ENCODE data around the gene NTNG2. TPM values are rescaled to one million over a fixed set of nuclear protein-coding genes. Genes with fewer than 3 reads are reported as not detected.

Gene NTNG2
- total and polyA plus RNA-seq, 2 donors (not counting 3 experiments of a cell fraction or from before 2014, with no cell fraction given): 0.08 to 0.88 TPM

- Histone ChIP-seq H3K9me1 (replicated peaks; ENCODE audit: control insufficient read depth, extremely low read depth, insufficient read depth, low read length) (no peaks in the 10 kb centered on the region), H3K36me3 (ENCODE audit: control insufficient read depth in 2 of 2, extremely low read depth in 1 of 2, insufficient read depth in 2 of 2, low read length in 2 of 2) (peaks cover 22% of the 10 kb centered on the region in 2 experiments), H3K9me3 (replicated peaks; ENCODE audit: control insufficient read depth, insufficient read depth, low read length) (no peaks in the 10 kb centered on the region), H3K4me2 (ENCODE audit: insufficient read depth, low read length) (no peak overlapping the region), H3K27ac (ENCODE audit: insufficient read depth, low read depth, low read length) (no peak overlapping the region), H4K20me1 (replicated peaks; ENCODE audit: control insufficient read depth, extremely low read depth, insufficient read depth, low read length) (no peaks in the 10 kb centered on the region), H3K9ac (replicated peaks; ENCODE audit: extremely low read depth, insufficient read depth, low read length) (no peak overlapping the region), H2AFZ (ENCODE audit: low read depth, low read length) (no peak overlapping the region), H3K79me2 (ENCODE audit: control insufficient read depth, insufficient read depth, low read length) (no peaks in the 10 kb centered on the region), H3K27me3 (ENCODE audit: control insufficient read depth in 2 of 2, insufficient read depth in 2 of 2, low read length in 2 of 2) (no peaks in the 10 kb centered on the region), H3K4me1 (ENCODE audit: control insufficient read depth, extremely low read depth, insufficient read depth, low read length) (no peaks in the 10 kb centered on the region), H3K4me3 (replicated peaks in 1 of 3; ENCODE audit: insufficient read depth in 1 of 3, low read depth in 1 of 3, low read length in 3 of 3) (no peak overlapping the region)
- intact Hi-C loops (cut with micrococcal nuclease): no loop called here
- POLR2A ChIA-PET: no interaction called here
- dilution Hi-C loops (cut with MboI; ENCODE audit: extremely low pct_ligation_motif_present, low sequenced_read_pairs): no loop called here
- TF ChIP-seq, protein P1, sequence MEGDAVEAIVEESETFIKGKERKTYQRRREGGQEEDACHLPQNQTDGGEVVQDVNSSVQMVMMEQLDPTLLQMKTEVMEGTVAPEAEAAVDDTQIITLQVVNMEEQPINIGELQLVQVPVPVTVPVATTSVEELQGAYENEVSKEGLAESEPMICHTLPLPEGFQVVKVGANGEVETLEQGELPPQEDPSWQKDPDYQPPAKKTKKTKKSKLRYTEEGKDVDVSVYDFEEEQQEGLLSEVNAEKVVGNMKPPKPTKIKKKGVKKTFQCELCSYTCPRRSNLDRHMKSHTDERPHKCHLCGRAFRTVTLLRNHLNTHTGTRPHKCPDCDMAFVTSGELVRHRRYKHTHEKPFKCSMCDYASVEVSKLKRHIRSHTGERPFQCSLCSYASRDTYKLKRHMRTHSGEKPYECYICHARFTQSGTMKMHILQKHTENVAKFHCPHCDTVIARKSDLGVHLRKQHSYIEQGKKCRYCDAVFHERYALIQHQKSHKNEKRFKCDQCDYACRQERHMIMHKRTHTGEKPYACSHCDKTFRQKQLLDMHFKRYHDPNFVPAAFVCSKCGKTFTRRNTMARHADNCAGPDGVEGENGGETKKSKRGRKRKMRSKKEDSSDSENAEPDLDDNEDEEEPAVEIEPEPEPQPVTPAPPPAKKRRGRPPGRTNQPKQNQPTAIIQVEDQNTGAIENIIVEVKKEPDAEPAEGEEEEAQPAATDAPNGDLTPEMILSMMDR (IDR thresholded peaks at IDR 0.05; ENCODE audit: extremely low read depth in 1 of 2, insufficient read depth in 1 of 2, low read depth in 1 of 2, low read length in 2 of 2): no peak
- TF ChIP-seq GATA2 (IDR thresholded peaks at IDR 0.05; ENCODE audit: insufficient read depth, insufficient read length, low read depth, low read length) (no peak), MAX (IDR thresholded peaks at IDR 0.05; ENCODE audit: insufficient read depth, insufficient read length) (no peak), JUN (IDR thresholded peaks at IDR 0.05; ENCODE audit: borderline replicate concordance, insufficient read depth, insufficient read length, low read depth) (no peak)
- FAIRE-seq (no peak), DNase-seq (ENCODE audit: low read depth, low spot score) (no peak)
- CTCF ChIA-PET: interaction anchor here (1.3 kb wide), 1 partner anchor 9 kb away, joined by 3 read pairs; no protein-coding TSS in a partner anchor
- no TSS peak for BruUV-seq (replicated peaks)
These were observed 125.5 kb downstream of the NTNG2 start for GRCh38 chr9:132287256-132287760.

DNA sequence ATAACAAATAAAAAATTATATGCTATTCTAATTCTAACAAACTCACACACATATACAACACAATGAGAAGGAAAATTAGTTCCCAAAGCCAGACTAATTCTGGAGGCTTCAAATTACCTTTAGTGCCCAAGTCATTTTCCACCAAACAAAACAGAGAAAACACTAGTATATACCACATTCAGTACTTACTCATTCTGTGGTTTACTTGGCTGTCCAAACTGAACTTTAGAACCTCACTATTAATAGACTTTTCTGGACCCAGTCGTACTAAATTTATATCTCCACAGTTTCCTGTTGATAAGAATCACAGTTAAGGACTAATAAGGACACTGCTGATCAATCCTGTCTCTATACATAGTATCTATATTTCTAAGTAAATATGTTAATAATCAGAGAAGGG is 126.5 kb downstream of the NTNG2 start:
- ChIA-PET CTCF (no interaction called here), POLR2A (no interaction called here)
- Histone ChIP-seq H3K4me3 (replicated peaks in 1 of 3; ENCODE audit: insufficient read depth in 1 of 3, low read depth in 1 of 3, low read length in 3 of 3) (no peak overlapping the region), H3K9ac (replicated peaks; ENCODE audit: extremely low read depth, insufficient read depth, low read length) (no peak overlapping the region), H3K9me3 (replicated peaks; ENCODE audit: control insufficient read depth, insufficient read depth, low read length) (no peaks in the 10 kb centered on the region), H3K36me3 (ENCODE audit: control insufficient read depth in 2 of 2, extremely low read depth in 1 of 2, insufficient read depth in 2 of 2, low read length in 2 of 2) (peaks cover 15 to 17% of the 10 kb centered on the region in 2 experiments), H4K20me1 (replicated peaks; ENCODE audit: control insufficient read depth, extremely low read depth, insufficient read depth, low read length) (no peaks in the 10 kb centered on the region), H3K9me1 (replicated peaks; ENCODE audit: control insufficient read depth, extremely low read depth, insufficient read depth, low read length) (no peaks in the 10 kb centered on the region), H3K27ac (ENCODE audit: insufficient read depth, low read depth, low read length) (no peak overlapping the region), H3K4me2 (ENCODE audit: insufficient read depth, low read length) (no peak overlapping the region), H3K79me2 (ENCODE audit: control insufficient read depth, insufficient read depth, low read length) (no peaks in the 10 kb centered on the region), H3K4me1 (ENCODE audit: control insufficient read depth, extremely low read depth, insufficient read depth, low read length) (no peaks in the 10 kb centered on the region), H3K27me3 (ENCODE audit: control insufficient read depth in 2 of 2, insufficient read depth in 2 of 2, low read length in 2 of 2) (no peaks in the 10 kb centered on the region), H2AFZ (ENCODE audit: low read depth, low read length) (no peak overlapping the region)
- FAIRE-seq (no peak), DNase-seq (ENCODE audit: low read depth, low spot score) (no peak)
- intact Hi-C loops (cut with micrococcal nuclease): no loop called here
- BruUV-seq (replicated peaks): no TSS peak
- TF ChIP-seq JUN (IDR thresholded peaks at IDR 0.05; ENCODE audit: borderline replicate concordance, insufficient read depth, insufficient read length, low read depth): no peak
- no peak for TF ChIP-seq MYC (IDR thresholded peaks at IDR 0.05; ENCODE audit: low read depth, low read length)
- TF ChIP-seq MAX (IDR thresholded peaks at IDR 0.05; ENCODE audit: insufficient read depth, insufficient read length): no peak
- no peak for TF ChIP-seq GATA2 (IDR thresholded peaks at IDR 0.05; ENCODE audit: insufficient read depth, insufficient read length, low read depth, low read length)
- no peak for TF ChIP-seq POLR2AphosphoS5 (IDR thresholded peaks at IDR 0.05; ENCODE audit: insufficient read depth, low read depth, low read length)
- no peak for TF ChIP-seq FOS (IDR thresholded peaks at IDR 0.05; ENCODE audit: borderline replicate concordance, insufficient read depth, low read length)
- TF ChIP-seq EZH2 (IDR thresholded peaks at IDR 0.05; ENCODE audit: borderline replicate concordance, low read depth, low read length, severe bottlenecking): no peak
- TF ChIP-seq, protein P1 (IDR thresholded peaks at IDR 0.05; ENCODE audit: extremely low read depth in 1 of 2, insufficient read depth in 1 of 2, low read depth in 1 of 2, low read length in 2 of 2): no peak
- no peak for TF ChIP-seq POLR2A (IDR thresholded peaks at IDR 0.05; ENCODE audit: low read depth, low read length)
- dilution Hi-C loops (cut with MboI; ENCODE audit: extremely low pct_ligation_motif_present, low sequenced_read_pairs): no loop called here
